HepG2 (cell line): ENCODE data around the gene NCKIPSD. TPM values are rescaled to one million over a fixed set of nuclear protein-coding genes. Genes with fewer than 3 reads are reported as not detected.

ENCODE experiments used
- IRF2 ChIP-seq: IDR thresholded peaks from 2 replicates; pipeline ENCODE4 v1.6.1; 2018; ENCODE audit warnings: missing genetic modification reagents, missing compliant biosample characterization
- JUN ChIP-seq: sonication (generic); formaldehyde crosslinking; IDR thresholded peaks from 2 replicates; pipeline ENCODE4 v1.4.0; 2020; ENCODE audit warnings: mild to moderate bottlenecking, missing genetic modification reagents
- MIER2 ChIP-seq: IDR thresholded peaks from 2 replicates; pipeline ENCODE4 v1.6.1; 2016; ENCODE audit warnings: missing biosample characterization, missing genetic modification reagents
- NRL ChIP-seq: sonication (generic); formaldehyde crosslinking; IDR thresholded peaks from 2 replicates; pipeline ENCODE4 v1.5.0; 2020; ENCODE audit warnings: missing genetic modification reagents, mild to moderate bottlenecking, moderate library complexity, borderline replicate concordance
- REL ChIP-seq: sonication (generic); formaldehyde crosslinking; conservative IDR thresholded peaks from 2 replicates; pipeline ENCODE4 v1.8.0; 2022; ENCODE audit warnings: mild to moderate bottlenecking, missing genetic modification reagents, moderate library complexity
- SAP130 ChIP-seq: IDR thresholded peaks from 2 replicates; pipeline ENCODE4 v1.6.1; 2016; ENCODE audit warnings: low read depth
- TFDP1 ChIP-seq: IDR thresholded peaks from 2 replicates; pipeline ENCODE4 v1.6.1; 2016; ENCODE audit warnings: missing compliant biosample characterization, missing genetic modification reagents, borderline replicate concordance
- TFE3 ChIP-seq: IDR thresholded peaks from 2 replicates; pipeline ENCODE4 v1.6.1; 2016
- THAP11 ChIP-seq: IDR thresholded peaks from 2 replicates; pipeline ENCODE4 v1.6.1; 2016; ENCODE audit warnings: missing biosample characterization, missing genetic modification reagents
- TP53 ChIP-seq: sonication (generic); formaldehyde crosslinking; conservative IDR thresholded peaks from 2 replicates; pipeline ENCODE4 v1.4.0; 2020; ENCODE audit warnings: missing genetic modification reagents
- ZBTB37 ChIP-seq: sonication (generic); formaldehyde crosslinking; IDR thresholded peaks from 2 replicates; pipeline ENCODE4 v1.4.0; 2020; ENCODE audit warnings: mild to moderate bottlenecking, missing genetic modification reagents
- ZNF788 ChIP-seq: sonication (generic); formaldehyde crosslinking; IDR thresholded peaks from 2 replicates; pipeline ENCODE4 v1.5.0; 2020; ENCODE audit warnings: mild to moderate bottlenecking, missing genetic modification reagents, borderline replicate concordance
- ZNF850 ChIP-seq: sonication (generic); formaldehyde crosslinking; conservative IDR thresholded peaks from 2 replicates; pipeline ENCODE4 v1.9.0; 2021; ENCODE audit warnings: mild to moderate bottlenecking, missing genetic modification reagents
- ZXDC ChIP-seq: sonication (generic); formaldehyde crosslinking; IDR thresholded peaks from 2 replicates; pipeline ENCODE4 v1.5.0; 2020; ENCODE audit warnings: mild to moderate bottlenecking, missing genetic modification reagents
- polyA plus RNA-seq, 8 experiments: library from polyadenylated mRNA; depleted of rRNA in 3 of 8; stranded (reverse) in 7 of 8; unstranded in 1 of 8; fragments of >200 nt; fragmentation: Illumina TruSeq in 4 of 8; extraction: Trizol in 4 of 8; gene quantifications; 2 replicates each; pipeline versions ENCODE4 v1.2.1 to v1.2.3, GENCODE V29; 2011 to 2016; ENCODE audit warnings: low read depth in 4 of 8, missing spikeins in 1 of 8, mixed read lengths in 1 of 8; ENCODE audit not compliant: insufficient read depth in 1 of 8
- total RNA-seq, 5 experiments: library from RNA; depleted of rRNA; stranded (reverse); fragments of >200 nt; fragmentation: Illumina TruSeq; extraction: Trizol; gene quantifications; 2 replicates each; pipeline ENCODE4 v1.2.3, GENCODE V29; 2016; ENCODE audit warnings: low read depth in 1 of 5
- TF ChIP-seq, protein P1 (sequence below), 2 experiments: sonication (generic) in 1 of 2; formaldehyde crosslinking in 1 of 2; IDR thresholded peaks; 2 replicates each; pipeline versions ENCODE4 v1.4.0 to v1.6.1; 2018 to 2020; ENCODE audit warnings: missing genetic modification reagents in 2 of 2, borderline replicate concordance in 1 of 2, low read depth in 1 of 2, mild to moderate bottlenecking in 1 of 2, missing biosample characterization in 1 of 2
- TF ChIP-seq, protein P2 (sequence below): sonication (generic); formaldehyde crosslinking; IDR thresholded peaks from 2 replicates; pipeline ENCODE4 v1.4.0; 2020; ENCODE audit warnings: missing genetic modification reagents
- TF ChIP-seq, protein P3 (sequence below): sonication (generic); formaldehyde crosslinking; IDR thresholded peaks from 2 replicates; pipeline ENCODE4 v1.5.0; 2020; ENCODE audit warnings: missing genetic modification reagents

NCKIPSD gene
- total and polyA plus RNA-seq, 2 of the 13 experiments (the other 11 are each of a cell fraction or from before 2014, with no cell fraction given) = 13.5 to 35.2 TPM

GRCh38 chr3:48656061-48656840 is 29.5 kb downstream of the NCKIPSD start (continued):
- TF ChIP-seq ZXDC (CRISPR knock-in tag) (no peak), TFE3 (no peak), TP53 (CRISPR knock-in tag) (no peak), ZNF788 (CRISPR knock-in tag) (no peak), THAP11 (CRISPR knock-in tag) (0 out of 2 replicates have a peak, but pooled peaks have one; percentile 22), IRF2 (CRISPR knock-in tag) (no peak), MIER2 (CRISPR knock-in tag) (no peak; the same call in 1 of the 2 replicates), TFDP1 (peak; percentile 86; the same call in 1 of the 2 replicates), JUN (CRISPR knock-in tag) (no peak), SAP130 (CRISPR knock-in tag) (peak; percentile 39; the same call in 1 of the 2 replicates), ZBTB37 (CRISPR knock-in tag) (no peak), REL (CRISPR knock-in tag) (no peak), ZNF850 (CRISPR knock-in tag) (no peak), NRL (CRISPR knock-in tag) (peak; percentile 49; the same call in 1 of the 2 replicates)
- TF ChIP-seq, protein P1, sequence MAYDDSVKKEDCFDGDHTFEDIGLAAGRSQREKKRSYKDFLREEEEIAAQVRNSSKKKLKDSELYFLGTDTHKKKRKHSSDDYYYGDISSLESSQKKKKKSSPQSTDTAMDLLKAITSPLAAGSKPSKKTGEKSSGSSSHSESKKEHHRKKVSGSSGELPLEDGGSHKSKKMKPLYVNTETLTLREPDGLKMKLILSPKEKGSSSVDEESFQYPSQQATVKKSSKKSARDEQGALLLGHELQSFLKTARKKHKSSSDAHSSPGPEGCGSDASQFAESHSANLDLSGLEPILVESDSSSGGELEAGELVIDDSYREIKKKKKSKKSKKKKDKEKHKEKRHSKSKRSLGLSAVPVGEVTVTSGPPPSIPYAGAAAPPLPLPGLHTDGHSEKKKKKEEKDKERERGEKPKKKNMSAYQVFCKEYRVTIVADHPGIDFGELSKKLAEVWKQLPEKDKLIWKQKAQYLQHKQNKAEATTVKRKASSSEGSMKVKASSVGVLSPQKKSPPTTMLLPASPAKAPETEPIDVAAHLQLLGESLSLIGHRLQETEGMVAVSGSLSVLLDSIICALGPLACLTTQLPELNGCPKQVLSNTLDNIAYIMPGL (CRISPR knock-in tag; IDR thresholded peaks at IDR 0.05; ENCODE audit: borderline replicate concordance in 1 of 2, low read depth in 1 of 2) = peak; percentile 32 to 78; a peak in 2 of 4 replicates
- TF ChIP-seq, protein P2, sequence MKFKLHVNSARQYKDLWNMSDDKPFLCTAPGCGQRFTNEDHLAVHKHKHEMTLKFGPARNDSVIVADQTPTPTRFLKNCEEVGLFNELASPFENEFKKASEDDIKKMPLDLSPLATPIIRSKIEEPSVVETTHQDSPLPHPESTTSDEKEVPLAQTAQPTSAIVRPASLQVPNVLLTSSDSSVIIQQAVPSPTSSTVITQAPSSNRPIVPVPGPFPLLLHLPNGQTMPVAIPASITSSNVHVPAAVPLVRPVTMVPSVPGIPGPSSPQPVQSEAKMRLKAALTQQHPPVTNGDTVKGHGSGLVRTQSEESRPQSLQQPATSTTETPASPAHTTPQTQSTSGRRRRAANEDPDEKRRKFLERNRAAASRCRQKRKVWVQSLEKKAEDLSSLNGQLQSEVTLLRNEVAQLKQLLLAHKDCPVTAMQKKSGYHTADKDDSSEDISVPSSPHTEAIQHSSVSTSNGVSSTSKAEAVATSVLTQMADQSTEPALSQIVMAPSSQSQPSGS = no peak
- TF ChIP-seq, protein P3, sequence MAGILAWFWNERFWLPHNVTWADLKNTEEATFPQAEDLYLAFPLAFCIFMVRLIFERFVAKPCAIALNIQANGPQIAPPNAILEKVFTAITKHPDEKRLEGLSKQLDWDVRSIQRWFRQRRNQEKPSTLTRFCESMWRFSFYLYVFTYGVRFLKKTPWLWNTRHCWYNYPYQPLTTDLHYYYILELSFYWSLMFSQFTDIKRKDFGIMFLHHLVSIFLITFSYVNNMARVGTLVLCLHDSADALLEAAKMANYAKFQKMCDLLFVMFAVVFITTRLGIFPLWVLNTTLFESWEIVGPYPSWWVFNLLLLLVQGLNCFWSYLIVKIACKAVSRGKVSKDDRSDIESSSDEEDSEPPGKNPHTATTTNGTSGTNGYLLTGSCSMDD = no peak
